HG02973 (cell line): Measurements from ENCODE around the gene COX8A.
"Not testable (repeated sequence)": the region's sequence is repeated elsewhere in the genome, so short reads cannot be mapped to it uniquely, and the experiment has no call there.

ENCODE experiments used
- ATAC-seq: cut with Tn5 transposase; IDR thresholded peaks from one replicate; pipeline ENCODE4 v1.9.1; 2021; ENCODE audit warnings: moderate library complexity; ENCODE audit not compliant: unreplicated experiment

COX8A gene, protein sequence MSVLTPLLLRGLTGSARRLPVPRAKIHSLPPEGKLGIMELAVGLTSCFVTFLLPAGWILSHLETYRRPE

DNA sequence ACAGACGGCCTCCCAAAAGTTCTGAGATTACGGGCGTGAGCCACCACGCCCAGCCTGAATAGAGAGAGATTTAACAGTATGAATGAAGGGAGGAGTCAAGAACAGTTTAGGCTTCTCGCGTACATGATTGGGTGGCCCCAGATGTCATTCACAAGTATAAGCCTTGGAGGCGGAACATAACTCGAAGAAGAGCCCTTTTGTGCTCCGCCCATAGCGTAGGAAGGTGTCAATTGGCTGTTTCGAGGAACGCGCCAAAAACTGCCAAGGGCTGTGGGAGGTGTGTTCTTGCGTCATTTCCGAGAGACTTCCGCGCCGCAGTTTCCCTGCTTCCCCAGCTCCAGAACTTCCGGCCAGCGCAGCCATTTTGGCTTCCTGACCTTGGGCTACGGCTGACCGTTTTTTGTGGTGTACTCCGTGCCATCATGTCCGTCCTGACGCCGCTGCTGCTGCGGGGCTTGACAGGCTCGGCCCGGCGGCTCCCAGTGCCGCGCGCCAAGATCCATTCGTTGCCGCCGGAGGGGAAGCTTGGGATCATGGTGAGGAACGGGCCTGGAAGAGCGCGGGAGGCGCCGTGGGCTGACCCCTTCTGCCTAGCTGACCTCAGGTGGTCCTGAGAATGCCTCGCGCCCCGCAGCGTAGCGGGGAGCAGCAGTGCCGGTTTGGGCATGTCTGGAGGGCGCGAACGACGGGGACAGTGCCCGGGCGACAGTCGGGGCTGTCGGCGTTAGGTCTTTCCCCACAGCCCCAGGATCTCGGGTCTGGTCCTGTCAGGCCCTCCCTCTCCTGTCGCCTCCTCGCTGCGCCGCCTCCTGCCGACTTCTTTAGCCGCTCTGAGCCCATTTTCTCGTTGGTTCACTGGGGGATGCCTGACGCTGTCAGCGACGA is at the start of gene COX8A:
Gene COX8A, plus strand, starts transcription at position 362 of the 885 bp plus-strand sequence. Its CDS starts 61 bp downstream, at position 423.
- peak; percentile 92 for ATAC-seq

GRCh38 chr11:63929616-63930015 is 44.8 kb upstream of the COX8A start:
- ATAC-seq, result no peak

DNA sequence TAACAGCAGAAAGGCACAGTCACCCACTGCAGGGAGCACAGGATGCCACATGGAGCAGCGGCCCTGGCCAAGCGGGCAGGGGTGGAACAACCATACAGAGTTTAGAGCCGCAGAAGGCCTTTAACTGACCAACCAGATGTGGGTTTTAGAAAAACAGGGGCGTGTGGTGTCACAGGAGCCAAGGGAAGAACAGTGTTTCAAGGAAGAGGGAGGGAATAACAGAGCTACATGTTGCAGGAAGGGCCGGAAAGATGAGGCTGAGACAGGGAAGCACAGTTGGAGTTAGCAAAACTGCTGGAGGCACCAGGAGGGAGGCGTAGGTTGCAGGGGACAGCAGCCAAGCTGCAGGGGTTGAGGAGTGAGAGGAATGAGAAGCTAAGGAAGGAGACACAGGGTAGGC is 43.4 kb upstream of the COX8A start:
- no peak for ATAC-seq

DNA sequence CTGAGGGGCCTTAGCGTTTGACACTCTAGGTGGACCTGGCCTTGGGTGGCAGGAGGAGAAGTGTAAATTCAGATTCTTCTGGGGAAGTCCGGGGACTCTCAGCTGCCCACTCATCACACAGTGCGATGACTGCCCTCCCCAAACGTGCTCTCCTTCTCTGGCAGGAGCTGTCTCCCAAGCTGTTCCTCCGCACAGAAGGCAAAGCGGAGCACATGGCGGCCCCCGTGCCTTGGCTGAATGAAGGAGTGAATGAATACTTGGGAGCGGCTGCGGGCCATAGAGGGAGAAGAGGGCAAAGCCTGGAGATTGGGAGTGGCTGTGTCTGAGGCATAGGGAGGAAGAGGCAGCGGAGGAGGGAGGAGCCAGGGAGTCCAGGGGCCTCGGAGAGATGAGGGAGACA is 42.5 kb upstream of the COX8A start:
- ATAC-seq, result no peak

DNA sequence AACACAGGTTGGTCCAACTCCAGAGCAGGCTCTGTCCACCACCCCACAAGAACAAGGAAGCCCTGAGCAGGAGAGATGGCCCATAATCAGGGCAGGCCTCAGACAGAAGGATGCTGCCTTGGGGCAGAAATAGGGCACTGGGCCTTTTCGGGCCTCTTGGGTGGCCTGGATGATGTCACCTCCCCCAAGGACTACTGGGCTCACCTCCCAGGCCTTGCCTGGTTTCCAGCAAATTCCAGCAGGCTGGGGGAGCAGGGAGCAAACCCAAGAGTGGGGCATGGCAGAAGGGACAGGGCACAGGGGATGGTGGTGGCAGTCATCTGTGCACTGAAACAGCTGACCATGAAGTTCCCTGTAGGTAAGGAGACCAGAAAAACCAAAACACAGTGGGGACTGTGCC is 41.0 kb upstream of the COX8A start:
- ATAC-seq, result no peak

DNA sequence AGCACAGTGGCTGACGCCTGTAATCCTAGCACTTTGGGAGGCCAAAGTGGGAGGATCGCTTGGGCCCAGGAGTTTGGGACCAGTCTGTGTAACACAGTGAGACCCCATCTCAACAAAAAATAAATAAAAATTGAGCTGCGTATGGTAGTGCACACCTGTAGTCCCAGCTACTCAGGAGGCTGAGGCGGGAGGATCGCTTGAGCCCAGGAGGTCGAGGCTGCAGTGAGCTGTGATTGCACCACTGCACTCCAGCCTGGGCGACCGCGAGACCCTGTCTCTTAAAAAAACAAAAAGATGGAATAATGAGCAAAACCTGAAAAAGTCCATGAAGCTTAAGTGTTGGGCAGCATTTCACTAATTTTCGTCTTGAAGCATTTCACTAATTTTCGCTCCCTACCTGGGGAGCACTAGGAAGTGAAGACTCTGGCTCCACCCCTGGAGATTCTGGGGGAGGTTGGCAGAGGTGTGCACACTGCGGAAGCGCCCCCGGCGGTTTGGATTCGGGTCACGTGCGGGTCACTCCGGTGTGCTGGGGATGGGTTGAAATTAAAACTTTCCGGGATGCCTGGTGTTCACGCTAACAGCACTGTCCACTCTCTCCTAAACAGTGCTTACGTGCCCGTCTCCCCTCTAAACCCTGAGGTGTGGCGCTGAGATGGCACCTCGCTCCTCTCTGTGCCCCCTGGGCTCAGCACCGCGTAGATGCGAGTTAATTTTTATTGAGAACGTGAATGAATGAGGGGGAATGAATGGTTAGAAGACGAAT is 36.5 kb upstream of the COX8A start:
- ATAC-seq, result peak; percentile 6

DNA sequence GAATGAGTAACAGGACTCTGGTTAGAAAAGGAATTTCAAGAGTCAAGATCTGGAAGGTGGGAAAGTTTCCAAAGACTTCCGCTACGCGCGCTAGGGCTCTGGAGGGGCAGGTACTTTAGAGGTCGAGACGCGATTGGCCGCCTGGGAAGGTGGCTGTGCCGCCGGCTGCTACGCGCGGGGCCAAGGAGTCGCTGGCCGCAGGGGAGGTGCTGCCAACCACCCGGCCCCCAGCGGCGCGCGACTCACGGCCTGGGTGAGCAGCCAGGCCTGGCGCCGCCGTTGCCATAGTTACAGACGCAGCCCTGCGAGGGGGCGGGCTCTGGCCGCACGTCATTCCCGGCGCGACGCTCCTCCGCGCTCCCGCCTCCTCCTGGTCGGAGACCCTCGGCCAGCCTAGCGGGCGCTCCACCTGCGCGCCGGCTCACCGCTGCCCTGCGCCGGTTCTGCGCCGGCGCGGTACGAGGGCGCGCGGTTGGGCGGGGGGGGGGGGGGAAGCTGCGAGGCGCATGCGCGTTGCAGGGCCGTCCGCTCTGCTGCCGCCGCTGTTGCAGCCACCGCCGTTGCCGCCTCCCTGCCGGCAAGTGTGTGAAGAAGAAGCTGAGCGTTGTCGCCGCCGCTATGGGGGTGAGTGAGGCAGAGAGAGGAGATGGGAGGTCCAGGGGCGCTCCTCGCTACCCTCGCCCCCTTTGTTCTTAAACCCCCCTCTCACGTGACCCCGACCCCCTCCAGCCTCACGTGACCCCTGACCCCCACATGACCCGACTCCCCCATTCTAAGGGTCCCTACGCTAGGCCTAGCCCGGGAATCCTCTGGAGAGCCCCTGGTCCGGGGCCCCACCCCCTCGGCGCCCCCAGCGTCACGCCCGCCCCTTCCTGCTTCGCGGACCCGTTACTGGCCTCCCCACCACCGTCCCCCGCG is 35.7 kb upstream of the COX8A start, which contains the start of gene NAA40:
Gene NAA40, plus strand, starts transcription at position 524 of the 918 bp plus-strand sequence. Its CDS starts 95 bp downstream, at position 619.
- ATAC-seq, result peak; percentile 75

DNA sequence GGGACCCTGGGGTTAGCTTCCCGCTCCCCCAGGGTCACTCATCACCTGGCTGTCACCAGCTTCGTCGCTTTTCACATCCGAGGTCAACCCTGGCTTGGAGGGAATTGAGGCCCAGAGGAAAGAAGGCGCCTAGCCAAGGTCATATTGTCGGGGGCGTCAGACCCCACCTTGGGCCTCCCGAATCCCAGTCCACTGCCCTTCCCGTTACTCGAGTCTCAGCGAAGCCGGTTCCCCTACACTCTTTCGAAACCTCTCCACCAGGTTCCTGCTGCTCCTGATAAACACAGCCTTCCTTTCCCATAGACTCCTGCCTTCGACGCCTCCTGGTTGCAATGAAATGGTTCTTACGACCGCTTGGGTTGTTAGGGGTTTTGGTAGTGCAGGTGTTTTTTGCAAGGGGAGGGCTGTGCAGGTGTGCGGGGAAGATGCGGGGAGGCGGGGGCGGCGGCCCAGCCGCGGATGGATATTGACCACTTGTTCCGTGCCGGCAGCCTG is 35.0 kb upstream of the COX8A start:
- peak; percentile 1 for ATAC-seq

DNA sequence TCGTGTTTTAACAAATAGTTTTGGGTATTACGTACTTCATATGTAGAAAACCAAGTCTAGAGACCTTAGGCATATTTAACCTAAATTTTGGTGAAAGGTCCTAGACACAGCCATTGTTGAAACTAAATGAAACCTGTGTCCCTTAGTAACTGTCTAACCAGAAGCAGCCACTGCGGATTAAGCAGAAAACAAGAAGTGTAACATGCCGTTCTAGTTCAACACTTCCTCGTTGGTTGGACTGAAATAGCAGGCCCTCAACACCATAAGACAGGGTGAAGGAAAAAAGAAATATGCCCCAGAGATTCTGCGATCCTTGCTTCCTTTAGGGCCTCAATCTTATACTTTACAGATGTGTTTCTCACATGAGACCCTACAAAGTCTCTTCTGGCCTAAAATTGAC is 33.6 kb upstream of the COX8A start:
- ATAC-seq, result no peak

DNA sequence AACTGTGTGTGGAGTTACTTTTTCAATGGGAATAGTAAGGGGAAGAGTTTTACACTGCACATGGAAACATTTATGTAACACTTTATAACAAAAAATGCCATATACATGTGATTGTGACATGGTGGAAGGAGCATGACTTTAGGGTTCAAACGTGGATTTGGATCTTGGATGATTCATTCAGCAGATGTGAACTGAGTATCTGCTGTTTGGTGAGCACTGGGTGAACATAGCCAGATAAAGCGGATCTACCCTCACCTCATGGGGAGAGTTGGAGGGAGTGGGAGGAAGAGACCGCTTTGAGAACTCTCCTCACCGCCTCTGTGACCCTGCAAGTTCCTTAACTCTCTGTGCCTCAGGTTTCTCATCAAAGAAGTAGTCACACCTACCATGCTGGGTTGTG is 32.5 kb upstream of the COX8A start:
- no peak for ATAC-seq

DNA sequence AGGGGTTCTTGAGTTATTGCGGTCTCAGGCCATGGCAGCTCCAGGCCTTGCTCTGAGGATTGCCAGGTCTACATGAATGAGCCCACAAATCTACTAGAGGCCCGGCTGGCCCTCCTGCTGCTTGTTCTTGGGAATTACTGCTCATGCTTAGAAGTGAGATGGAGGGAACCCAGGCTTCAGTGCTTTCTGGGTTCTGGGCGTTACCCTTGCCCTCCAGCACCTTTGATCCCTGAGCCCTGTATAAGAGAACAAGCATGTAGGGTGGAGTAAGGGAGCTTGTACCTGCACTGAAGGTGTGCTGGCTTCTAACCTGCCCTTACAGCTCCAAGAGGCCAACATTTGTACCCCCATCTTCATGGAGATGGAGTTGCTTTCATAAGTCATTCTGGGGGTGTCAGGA is 31.6 kb upstream of the COX8A start:
- no peak for ATAC-seq

GRCh38 chr11:63944987-63945386 is 29.4 kb upstream of the COX8A start:
- ATAC-seq, result no peak

DNA sequence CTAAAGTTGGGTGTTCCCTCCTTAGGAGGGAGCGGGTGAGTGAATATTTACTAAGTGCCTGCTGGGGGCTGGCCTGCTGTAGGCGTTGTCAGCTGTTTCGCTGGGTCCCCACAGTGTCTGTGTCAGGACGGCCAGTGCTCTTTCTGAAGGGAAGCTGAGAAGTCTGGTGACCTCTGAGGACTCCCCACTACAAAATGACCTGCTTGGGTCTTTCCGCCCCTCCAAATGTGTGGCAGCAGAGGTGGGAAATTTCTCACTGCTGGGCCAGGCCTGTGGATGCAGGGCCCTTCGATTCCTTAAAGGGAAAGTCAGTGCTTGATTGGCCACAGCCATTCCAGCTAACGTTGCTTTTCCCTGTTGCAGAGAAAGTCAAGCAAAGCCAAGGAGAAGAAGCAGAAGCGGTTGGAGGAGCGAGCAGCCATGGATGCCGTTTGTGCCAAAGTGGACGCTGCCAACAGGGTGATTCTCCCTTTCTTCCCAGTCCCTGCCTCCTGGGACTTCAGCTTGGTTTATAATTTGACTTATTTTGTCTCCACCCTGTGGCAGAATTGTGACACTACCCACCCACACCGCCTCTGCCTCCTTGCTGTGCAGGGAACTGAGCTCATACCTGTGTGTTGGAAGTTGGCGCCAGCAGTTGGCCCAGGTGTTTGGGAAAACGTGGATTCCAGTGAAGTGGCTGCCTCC is 28.8 kb upstream of the COX8A start:
- no peak for ATAC-seq

DNA sequence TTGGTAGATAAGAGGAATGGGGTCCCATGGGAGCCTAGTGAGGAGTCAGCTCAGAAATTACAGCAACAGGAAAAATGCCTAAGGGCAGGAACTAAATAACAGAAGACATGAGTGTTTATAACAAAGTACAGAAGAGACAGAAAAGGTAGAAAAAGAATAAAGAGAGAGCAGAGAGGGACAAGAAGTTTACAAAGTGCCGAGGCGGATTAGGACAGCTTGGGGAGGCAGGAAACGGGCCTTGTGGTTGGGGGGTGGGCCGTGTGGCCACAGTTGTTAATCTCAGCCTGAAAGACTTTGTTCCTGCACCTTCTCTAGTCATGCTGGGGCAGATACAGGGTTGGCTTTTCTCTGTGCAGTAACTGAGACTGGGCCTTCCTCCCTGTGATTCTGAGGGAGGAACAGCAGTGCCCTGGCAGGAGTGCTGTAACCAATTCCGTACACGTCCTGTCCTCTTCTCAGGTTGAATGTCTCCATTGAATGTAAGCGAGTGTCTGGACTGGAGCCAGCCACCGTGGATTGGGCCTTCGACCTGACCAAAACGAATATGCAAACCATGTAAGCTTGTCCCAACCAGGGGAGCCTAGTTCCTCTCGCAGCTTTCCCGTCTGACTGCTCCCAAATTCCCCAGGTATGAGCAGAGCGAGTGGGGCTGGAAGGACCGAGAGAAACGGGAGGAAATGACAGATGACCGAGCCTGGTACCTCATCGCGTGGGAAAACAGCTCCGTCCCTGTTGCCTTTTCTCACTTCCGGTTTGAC is 22.5 kb upstream of the COX8A start:
- no peak for ATAC-seq

GRCh38 chr11:63952570-63952969 is 21.9 kb upstream of the COX8A start:
- ATAC-seq, result no peak

GRCh38 chr11:63958008-63958407 is 16.4 kb upstream of the COX8A start:
- no peak for ATAC-seq

DNA sequence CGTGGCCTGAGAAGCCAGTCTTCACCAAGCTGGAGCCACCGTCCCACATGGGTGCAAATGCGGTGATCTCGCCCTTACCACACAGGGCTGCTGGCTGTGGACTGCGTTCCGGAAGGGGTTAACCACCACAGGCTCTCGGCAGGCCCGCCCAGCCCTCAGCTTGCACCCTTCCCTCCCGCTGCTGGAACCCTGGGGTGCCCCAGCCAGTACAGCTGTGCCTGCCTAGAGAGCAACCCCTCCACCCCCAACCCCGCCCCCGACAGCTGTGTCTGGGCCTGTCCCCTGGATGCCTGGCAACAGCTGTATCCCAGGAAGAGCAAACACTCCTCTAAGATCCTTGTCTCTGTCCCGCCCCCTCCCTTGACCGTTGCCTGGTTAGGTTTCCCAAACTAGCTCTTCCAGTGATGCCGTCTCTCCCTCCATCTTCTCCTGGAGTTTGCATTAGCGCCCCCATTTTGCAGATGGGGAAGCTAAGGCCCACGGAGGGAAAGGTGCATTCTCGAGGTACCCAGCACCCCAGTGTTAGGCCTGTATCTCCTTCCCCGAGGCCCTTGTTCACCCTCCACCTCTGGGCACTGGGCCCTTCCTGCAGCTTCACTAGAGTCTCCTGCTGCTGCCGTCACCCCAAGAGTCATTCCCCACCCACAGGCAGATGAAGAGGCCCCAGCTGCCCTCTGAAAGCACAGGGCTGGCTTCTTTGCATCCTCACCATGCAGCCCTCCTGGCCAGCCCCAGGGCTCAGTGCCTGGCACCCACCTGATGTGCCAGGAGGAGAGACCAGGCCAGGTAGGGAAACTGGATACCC is 12.6 kb upstream of the COX8A start:
- no peak for ATAC-seq

- not testable (repeated sequence) for ATAC-seq
Observed at GRCh38 chr11:63963895-63964294, 10.5 kb upstream of the COX8A start.
